Epithelial cell of prostate (primary cell): ENCODE measurements around the gene HS3ST5.
"Not testable (repeated sequence)": the region's sequence is repeated elsewhere in the genome, so short reads cannot be mapped to it uniquely, and the experiment has no call there.

ENCODE experiments used
- DNase-seq: peaks from one replicate; pipeline ENCODE4 v3.0.0-alpha.2; 2011; ENCODE audit warnings: low read depth, low spot score
- H3K27ac ChIP-seq: fragments of 450-650 bp; 2 replicates; pipeline ENCODE4 v1.5.1; 2017; ENCODE audit warnings: mild to moderate bottlenecking

The HS3ST5 gene

GRCh38 chr6:114282292-114282691 is 60.5 kb downstream of the HS3ST5 start:
- DNase-seq = no peak
- H3K27ac ChIP-seq = no peak overlapping the region

GRCh38 chr6:114281496-114281895 is 61.3 kb downstream of the HS3ST5 start:
- no peak for DNase-seq
- no peak overlapping the region for H3K27ac ChIP-seq

GRCh38 chr6:114280239-114280982 is 62.4 kb downstream of the HS3ST5 start:
- DNase-seq = no peak
- no peak overlapping the region for H3K27ac ChIP-seq

GRCh38 chr6:114277220-114277619 is 65.6 kb downstream of the HS3ST5 start:
- H3K27ac ChIP-seq = no peak overlapping the region
- DNase-seq = no peak

- DNase-seq = no peak
Observed at GRCh38 chr6:114276783-114277182, 66.0 kb downstream of the HS3ST5 start.

GRCh38 chr6:114274836-114275235 is 68.0 kb downstream of the HS3ST5 start:
- no peak overlapping the region for H3K27ac ChIP-seq
- DNase-seq = no peak

More at GRCh38 chr6:114276783-114277182, 66.0 kb downstream of the HS3ST5 start:
- H3K27ac ChIP-seq = no peak overlapping the region

- DNase-seq = no peak
- no peak overlapping the region for H3K27ac ChIP-seq
Observed at GRCh38 chr6:114272582-114272981, 70.2 kb downstream of the HS3ST5 start.

- no peak overlapping the region for H3K27ac ChIP-seq
- no peak for DNase-seq
Observed at GRCh38 chr6:114271405-114271804, 71.4 kb downstream of the HS3ST5 start.

GRCh38 chr6:114267897-114268296 is 74.9 kb downstream of the HS3ST5 start:
- no peak overlapping the region for H3K27ac ChIP-seq
- DNase-seq = no peak

- DNase-seq = no peak
- H3K27ac ChIP-seq = no peak overlapping the region
Observed at GRCh38 chr6:114260810-114261209, 82.0 kb downstream of the HS3ST5 start.

- H3K27ac ChIP-seq = no peak overlapping the region
- no peak for DNase-seq
Observed at GRCh38 chr6:114258376-114258775, 84.4 kb downstream of the HS3ST5 start.

GRCh38 chr6:114253431-114253830 is 89.4 kb downstream of the HS3ST5 start:
- DNase-seq = peak; percentile 8
- no peak overlapping the region for H3K27ac ChIP-seq

- no peak for DNase-seq
- no peak overlapping the region for H3K27ac ChIP-seq
Observed at GRCh38 chr6:114249522-114249921, 93.3 kb downstream of the HS3ST5 start.

GRCh38 chr6:114247101-114247500 is 95.7 kb downstream of the HS3ST5 start:
- no peak for DNase-seq
- H3K27ac ChIP-seq = no peak overlapping the region

- peak; percentile 10 for DNase-seq
Observed at GRCh38 chr6:114240796-114241195, 102.0 kb downstream of the HS3ST5 start.

GRCh38 chr6:114228675-114229074 is 114.1 kb downstream of the HS3ST5 start:
- no peak for DNase-seq
- H3K27ac ChIP-seq = no peak overlapping the region

More at GRCh38 chr6:114240796-114241195, 102.0 kb downstream of the HS3ST5 start:
- H3K27ac ChIP-seq = no peak overlapping the region

- DNase-seq = no peak
Observed at GRCh38 chr6:114227944-114228468, 114.8 kb downstream of the HS3ST5 start.

GRCh38 chr6:114220241-114220640 is 122.6 kb downstream of the HS3ST5 start:
- H3K27ac ChIP-seq = no peak overlapping the region
- DNase-seq = no peak

More at GRCh38 chr6:114227944-114228468, 114.8 kb downstream of the HS3ST5 start:
- H3K27ac ChIP-seq = no peak overlapping the region

GRCh38 chr6:114218437-114219340 is 124.1 kb downstream of the HS3ST5 start:
- no peak for DNase-seq
- no peak overlapping the region for H3K27ac ChIP-seq

- DNase-seq, H3K27ac ChIP-seq: not testable (repeated sequence)
Observed at GRCh38 chr6:114217996-114218395, 124.8 kb downstream of the HS3ST5 start.
